RKO (cell line): ENCODE data around the gene ODC1.
A peak's percentile ranks its signal among the peaks of the same experiment; 100 is the strongest.
"Not testable (repeated sequence)": the region's sequence is repeated elsewhere in the genome, so short reads cannot be mapped to it uniquely, and the experiment has no call there.

ENCODE experiments used
- DNase-seq: peaks from one replicate; pipeline ENCODE4 v3.0.0-alpha.2; 2016; ENCODE audit warnings: low spot score

The ODC1 gene

DNA sequence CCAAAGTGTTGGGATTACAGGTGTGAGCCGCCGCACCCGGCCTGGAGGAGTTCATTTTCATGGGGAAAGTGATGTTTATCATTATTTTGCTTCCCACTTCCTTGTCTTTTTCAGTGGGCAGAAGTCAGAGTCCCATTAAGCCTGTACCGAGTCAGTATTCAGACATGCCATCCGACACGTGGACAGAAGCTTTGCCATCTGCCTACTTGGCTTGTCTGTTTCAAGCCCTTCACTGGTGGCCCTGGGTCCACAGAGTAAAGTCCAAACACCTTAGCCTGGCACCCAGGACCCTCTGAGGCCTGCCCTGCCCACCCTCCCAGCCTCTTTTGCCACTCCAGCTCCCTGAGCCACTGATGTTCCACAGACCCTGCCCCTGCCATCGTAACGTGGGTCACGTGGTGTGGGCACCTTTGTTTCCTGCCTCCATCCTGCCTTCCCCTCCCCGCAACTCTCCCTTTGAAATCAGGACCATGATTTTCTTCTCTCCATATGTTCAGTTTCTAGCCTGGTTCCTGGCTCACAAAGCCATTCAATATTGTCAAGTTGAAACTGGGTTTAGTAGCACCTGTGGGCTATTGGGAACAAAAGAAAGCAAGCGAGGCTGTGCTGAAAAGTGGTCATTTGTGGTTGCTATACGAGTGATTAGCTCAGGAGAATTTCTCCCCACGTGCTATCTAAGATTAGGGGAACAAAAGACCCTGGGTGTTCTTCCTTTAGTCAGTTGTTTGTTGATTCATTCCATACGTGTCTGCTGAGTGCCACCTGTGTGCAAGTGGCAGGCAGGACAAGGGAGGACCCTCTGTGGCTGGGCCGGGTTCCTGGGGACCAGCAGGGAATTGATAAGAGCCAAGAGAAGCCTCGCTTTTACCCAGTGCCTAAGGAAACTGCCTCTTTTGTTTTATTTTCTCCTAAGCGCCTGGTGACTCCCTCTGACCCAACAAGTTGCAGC, 5.1 kb upstream of the ODC1 start:
- no peak for DNase-seq

DNA sequence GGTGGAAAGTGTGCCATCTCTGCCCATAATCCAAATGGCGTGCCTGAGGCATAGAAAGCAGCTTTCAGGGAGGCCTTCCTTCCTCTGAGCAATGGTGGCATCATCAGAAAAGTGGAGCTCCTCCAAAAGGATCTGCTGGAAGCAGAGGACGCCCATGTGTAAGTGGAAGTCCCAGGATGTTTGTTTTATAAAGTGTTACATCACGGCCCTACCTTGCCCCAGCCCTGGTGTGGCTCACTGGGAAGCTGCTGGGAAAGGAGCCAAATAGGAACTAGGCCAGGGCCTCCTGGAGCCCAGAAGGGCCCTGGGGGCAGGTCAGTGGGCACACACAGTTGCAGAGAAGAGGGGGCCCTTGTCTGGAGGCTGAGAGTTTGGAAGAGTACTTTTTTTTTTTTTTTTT, 4.2 kb upstream of the ODC1 start:
- peak; percentile 77 for DNase-seq

DNA sequence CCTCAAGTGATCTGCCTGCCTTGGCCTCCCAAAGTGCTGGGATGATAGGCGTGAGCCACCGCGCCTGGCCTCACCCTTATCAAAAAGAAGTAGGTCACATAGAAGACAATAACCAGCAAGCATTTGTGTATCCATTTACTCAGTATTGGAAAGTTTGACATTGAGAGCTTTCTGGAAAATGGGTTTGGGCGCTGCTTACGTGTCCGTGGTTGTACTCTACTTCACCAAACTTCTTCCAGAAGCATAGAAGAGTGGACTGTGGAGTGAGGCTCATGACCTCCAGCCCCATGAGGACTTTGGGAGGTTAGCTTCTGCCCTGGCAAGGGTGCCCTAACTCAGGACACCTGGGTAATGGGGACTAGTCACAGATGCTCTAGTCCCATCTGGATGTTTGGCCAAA, 3.7 kb upstream of the ODC1 start:
- DNase-seq = no peak

DNA sequence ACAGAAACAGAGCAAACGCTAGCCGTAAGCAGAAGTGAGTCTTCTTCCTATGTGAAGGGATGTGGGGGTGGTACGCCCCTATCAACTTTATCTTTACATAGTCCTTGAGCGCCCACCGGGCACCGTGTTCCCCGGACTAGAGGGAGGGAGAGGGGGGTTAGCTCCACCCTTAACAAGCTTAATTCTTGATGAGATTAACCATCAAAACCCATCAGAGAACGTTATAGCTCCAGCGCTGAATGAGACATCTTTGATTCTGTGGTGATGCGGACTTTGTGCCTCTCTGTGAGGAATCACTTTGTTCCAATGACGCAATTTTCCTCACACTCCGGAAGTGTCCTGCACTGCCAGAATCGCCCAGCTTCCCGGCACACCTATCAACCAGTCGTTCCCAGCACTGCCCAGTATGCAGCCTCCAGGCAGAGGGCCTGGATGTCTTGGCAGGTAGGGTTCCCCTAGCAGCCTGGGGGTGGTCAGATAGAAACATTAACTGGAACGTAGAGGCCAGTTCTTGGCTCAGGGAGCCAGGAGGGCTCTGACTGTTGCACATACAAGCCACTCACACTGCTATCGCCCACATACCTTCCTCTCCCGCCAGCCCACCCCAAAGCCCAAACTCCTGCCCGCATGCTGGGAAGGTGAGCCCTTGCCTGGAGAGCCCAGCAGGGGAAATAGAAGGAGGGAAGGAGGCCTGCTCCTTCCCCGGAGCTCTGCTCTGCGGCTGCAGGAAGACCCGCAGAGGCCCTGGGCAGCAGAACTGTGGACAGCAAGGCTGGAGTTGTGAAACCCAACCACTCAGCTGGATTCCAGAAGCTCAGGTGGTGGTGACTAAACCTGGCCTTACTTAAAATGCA, 1.9 kb upstream of the ODC1 start:
- DNase-seq = peak; percentile 93

DNA sequence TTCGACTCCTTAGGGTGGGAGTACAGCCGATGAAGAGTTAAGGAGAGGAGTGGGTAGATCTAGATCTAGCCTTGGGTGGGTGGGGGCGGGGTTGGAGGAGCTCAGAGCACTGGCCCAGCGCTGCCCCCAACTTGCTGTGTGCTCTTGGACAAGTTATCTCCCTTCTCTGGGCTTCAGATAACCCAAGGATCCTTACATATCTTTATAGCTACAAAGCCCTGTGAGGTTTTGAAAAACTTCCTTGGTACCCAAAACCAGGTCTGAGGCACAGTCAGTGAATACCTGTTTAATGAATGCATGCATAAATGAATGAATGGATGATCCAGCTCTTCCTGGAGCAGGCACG, 1.3 kb upstream of the ODC1 start:
- DNase-seq = peak; percentile 74

DNA sequence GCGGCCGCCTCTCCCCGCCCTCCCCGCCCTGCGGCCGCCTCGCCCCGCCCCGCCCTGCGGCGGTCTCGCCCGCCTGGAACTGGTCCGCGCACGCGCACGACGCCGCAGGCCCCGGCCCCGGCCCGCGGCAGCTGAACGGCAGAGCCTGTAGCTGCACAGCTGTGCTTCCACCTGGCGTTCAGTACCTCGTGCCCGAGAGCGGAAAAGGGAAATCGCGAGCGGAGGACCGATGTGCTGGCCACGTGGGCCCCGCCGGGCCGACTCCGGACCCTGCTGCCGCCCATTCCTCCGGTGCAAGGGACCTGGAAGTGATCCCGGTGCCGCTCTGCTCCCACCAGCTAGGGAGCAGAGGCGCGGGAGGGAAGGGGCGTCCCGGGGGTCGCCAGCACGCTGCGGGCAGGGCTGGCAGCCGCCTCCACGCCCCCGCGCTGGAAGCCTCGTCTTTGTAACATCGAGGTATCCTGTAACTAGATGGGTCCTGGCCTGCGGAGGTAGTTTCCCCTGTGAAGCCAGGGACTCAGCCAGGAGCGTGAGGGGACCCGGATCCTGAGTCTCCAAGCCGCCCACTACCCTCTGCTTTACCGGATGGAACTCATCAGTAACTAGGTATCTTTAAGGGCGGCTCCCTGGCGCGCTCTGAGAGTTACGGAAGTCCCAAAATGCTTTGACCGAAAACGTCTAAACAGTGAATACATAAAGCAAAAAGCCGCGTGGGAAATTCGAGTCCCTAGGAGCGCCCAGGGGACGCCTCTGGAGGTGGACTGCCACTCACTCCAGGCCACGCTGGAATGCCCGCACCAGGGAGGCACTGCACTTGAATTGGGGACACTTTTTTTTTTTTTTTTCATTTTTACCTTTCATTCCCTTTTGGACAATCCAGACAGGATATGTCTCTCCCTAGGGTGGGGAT, 704 bp upstream of the ODC1 start:
- peak; percentile 95 for DNase-seq

DNA sequence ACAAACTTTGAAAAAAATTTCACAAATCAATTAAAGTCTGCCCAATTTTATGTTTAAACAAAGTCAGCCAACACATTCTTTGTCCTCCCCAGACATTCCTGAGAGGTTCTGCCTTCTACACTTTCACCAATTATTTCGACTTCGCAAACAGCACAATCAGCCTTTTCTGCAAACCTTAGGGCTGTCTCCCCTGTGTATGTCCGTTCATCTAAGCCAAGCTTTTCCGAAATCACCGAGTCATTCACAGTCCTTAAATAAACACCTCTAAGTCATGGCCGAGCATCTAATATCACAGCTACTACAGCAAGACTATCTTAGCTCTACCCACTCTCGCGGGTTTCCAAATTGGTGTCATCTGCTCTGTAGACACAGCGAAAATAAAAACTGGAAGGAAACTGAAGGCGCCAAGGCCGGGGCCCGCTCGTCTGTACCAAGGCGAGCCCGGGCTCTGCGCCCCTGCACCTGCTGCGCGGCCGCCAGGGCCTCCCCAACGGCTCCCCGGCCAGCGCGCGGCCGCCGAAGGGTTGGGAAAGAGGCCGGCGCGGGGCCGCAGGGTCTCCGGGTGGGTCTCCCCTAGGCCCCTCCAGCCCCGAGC, 730 bp downstream of the ODC1 start:
- peak; percentile 54 for DNase-seq

DNA sequence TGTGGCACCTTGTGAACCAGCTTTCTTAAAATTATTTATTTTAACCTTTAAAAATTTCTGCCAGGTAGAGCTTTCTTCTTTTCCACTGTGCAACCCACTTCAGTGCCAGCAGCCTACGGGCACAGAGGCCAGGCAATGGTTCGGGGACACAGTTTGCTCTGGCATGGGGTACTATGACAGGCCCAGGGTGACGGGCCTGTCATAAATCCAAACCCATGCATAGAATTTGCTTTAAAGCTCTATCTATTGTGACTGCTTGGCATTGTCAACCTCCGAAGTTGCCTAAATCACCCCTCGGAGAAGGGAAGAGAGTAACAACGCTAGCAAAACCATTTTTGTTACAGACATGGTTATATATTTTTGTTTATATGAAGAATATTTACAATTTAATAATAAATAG, 1.5 kb downstream of the ODC1 start:
- DNase-seq = peak; percentile 41

DNA sequence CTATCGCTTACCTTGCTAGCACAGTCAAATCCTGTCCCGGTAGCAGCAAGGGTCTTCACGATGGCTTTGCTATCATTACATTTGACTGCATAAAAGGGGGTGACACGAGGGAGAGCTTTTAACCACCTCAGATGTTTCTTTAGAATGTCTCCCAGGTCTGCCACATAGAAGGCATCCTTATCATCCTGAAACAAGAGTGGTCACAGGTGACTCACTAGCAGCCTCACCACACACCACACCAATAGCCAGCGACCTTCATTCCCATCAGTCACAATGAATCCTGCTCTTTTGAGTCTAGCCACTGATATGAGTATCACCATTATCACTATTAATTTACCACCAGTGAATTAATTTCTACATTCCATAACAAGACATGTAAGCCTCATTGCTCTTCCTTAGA, 3.7 kb downstream of the ODC1 start:
- peak; percentile 78 for DNase-seq

DNA sequence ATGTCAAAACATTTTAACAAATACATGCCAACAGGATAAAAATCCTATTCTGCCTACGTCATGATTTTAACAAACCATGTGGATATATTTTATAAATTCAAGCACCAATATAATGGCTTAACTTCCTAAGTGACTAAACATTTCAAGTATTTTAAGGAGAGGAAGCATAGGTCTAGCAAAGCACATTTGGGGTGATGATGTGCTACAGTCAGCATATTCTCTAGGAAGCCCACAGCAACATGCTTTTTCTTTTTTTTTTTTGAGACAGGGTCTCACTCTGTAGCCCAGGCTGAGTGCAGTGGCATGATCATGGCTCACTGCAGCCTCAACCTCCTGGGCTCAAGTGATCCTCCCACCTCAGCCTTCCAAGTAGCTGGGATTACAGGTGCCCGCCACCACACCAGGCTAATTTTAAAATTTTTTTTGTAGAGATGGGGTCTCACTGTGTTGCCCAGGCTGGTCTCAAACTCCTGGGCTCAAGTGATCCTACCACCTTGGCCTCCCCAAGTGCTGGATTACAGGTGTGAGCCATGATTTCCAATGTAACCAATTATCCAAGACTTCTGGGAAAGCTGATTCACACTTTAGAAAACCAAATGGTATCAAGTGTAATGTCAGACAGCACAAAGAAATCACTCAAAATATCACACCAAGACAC, 5.5 kb downstream of the ODC1 start:
- not testable (repeated sequence) for DNase-seq

DNA sequence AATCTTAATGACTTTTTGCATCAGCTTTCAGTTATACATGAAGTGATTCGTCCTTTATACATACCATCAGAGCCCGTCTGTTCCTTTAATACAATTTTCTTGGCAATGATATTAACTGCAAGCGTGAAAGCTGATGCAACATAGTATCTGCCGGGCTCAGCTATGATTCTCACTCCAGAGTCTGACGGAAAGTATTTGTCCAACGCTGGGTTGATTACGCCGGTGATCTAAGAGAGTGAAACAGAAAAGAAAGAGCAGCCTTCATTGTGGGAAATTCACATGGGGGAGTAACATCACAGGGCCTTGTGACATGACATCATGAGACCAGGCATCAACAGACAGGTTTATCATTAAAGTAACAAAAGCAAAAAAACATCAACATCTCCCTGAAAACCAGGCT, 6.2 kb downstream of the ODC1 start:
- no peak for DNase-seq

DNA sequence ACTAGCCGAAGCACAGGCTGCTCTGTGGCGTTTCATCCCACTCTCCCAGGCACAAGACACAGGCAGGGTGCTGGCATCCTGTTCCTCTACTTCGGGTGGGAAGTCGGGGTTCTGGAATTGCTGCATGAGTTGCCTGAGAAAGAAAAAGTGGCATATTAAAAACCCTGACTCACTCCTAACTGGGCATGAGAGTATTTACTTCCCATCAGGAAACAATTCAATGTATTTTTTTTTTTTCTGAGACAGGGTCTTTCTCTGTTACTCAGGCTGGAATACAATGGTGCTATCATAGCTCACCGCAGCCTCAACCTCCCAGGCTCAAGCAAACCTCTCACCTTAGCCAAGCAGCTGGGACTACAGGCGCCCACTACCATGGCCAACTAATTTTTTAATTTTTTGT, 7.4 kb downstream of the ODC1 start:
- DNase-seq = no peak

DNA sequence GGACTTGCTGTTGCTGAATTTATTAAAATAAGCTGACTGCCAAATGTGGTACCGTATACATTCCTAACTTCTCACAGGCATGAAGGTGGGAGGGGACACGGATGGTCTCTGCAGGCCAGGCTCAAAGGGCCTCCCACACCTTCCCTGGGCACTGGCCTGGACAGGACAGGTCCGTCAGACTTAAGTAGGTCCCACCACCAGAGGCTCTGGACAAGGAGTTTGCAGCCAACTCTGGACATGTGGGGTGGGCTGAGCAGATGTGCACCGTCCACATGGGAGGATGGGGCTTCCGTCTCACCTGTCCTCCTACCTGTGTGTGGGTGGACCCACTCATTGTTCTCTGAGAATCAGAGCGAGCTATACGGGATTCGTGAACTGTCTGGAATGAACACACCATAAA, 8.2 kb downstream of the ODC1 start:
- no peak for DNase-seq

DNA sequence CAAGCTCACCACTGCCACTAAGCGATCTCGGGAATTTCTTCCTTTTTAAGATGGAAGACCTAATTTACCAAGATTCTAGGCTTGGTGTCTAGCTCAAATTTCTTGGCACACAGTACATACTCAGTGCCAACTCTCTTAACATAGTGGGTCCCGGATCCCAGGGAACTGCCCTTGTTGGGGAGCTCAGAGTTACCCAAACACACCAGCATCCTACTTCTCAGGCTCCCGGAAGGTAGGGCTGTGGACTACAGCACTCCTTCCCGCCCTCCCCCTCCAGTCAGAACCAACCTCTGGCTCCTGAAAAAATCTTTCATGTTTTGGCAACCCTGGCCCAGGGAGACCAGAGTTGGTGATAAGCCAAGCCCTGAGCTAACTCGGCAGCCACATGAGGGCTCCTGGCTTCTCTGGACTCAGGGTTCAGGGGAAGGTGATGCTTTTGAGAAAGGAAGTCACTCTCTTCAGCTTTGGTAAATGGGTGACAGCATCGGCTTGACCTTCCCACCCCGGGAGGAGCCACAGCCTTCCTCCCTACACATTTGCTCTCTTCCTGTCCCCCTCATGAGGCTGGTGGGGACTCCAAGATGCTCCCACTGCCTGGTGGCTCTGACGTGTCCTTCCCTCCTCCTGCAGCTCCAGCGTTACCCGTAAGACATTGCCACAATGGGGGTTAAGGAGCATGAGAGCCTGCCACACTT, 8.8 kb downstream of the ODC1 start:
- DNase-seq = peak; percentile 43

DNA sequence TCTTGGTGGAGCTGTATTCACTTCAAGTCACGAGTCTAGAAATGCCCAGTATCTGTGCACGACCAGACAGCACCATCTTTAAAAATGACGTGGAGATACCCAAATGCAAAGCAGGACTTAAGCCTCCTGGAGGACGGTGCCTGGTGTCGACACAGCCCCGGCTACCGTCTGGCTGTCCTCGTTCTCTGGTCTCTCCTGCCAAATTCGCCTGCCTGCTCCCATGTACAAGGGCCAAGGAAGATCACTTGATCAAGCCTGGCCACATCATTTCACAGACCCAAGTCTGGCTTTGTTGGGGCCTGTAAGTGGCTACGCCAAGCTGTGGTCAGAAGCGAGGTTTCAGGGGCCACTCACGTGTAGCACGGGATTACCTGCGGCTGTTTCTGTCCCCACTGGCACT, 9.4 kb downstream of the ODC1 start:
- DNase-seq = no peak

DNA sequence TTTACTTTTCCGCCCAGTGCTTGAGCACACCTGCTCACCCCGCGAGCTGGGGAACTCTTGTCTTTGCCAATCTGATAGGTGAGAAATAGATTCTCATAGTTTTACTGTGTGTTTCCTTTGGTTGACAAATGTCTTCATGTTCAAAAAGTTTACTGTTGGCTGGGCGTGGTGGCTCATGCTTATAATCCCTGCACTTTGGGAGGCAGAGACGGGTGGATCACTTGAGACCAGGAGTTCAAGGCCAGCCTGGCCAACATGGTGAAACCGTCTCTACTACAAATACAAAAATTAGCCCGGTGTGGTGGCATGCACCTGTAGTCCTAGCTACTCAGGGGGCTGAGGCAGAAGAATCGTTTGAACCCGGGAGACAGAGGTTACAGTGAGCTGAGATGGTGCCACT, 10.3 kb downstream of the ODC1 start:
- DNase-seq = no peak

DNA sequence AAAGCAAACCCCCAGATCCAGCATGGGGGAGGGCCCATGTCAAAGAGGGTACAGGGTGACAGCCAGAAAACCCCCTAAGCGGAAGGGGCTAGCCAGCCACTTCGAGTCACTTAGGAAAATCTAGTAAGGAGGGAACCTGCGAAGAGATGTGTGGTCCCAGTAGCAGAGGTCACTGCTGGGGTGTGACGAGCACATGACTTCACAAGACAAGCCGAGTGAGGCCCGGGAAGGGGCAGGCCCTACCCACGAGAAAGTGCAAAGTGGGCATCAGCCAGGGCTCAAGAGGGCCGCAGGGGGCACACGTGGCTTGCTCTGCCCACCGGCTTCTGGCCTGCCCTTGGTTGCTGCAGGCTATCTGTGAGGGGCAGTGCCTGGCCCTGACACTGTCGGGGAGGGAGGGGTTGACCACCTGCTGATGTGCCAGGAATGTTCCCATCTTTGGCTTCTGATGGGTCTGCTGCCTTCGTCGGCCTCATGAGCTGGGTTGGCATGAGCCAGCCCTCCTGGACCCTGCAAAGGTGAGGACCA, 11.5 kb downstream of the ODC1 start:
- DNase-seq = no peak

DNA sequence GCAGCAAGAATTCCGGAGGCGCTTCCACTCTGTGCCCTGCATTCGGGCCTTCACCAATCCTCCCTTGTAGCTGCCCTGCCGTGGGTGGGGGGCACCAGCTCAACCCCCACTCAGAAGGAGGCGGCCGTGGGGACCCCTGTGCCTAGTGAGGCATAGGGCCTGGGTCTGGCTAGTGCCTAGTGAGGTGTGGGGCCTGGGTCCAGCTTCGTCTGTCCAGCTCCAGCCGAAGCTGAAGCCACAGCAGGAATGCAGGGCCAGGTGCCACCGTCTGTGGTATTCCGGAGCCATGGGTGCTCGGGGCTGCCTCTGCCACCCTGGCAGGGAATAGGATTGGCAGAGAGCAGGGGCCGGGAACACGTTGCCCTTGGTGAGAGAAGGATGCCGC, 12.3 kb downstream of the ODC1 start:
- DNase-seq = no peak

DNA sequence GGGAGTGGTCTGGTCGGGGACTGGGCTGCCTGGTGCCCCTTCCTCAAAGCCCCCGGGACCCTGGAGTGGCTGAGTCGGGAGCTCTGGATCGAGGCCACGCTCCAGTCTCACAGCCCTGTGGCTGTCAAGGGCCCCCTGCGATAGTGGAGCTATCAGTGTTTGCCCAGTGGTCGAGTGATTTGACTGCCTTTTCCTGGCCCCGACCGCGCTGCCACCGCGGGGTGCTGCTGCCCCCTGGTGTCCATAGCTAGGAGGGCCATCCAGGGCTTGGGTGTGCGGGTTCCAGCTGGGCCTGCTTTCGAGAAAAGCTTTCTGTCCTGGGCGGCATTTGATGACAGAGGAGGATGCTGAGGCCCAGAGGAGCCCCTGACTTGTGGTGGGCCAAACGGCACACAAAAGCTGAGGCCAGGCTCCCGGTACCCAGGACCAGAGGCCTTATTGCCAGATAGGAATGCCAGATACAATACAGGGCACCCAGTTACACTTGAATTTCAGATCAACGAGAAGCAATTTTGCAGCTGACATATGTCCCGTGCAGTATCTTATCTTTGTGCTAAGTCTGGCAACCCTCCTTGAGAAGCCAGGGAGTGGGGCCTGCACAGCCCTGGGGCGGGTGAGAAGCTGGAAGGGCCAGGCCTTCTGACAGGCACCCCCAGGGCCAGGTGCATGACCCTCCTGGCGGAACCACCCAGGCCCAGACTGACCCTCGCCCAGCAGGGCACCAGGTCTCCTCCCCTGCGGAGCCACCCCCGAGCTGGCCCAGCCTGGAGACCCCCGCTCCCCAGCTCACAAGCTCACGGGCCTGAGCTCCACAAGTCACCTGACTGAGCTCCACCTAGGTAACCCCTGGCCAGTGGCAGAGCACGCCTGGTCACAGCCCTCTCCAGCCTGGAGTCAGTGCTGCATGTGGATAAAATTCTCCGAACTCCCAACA, 13.0 kb downstream of the ODC1 start:
- peak; percentile 72 for DNase-seq
